ENCODE results near the gene EML5. TPM values are rescaled to one million over a fixed set of nuclear protein-coding genes. Genes with fewer than 3 reads are reported as not detected.

The EML5 gene
- total RNA-seq, 1 donor from 2014 or later = 1.0 TPM

GRCh38 chr14:88562532-88562830 lies 230.3 kb downstream of the EML5 start:
- Histone ChIP-seq H3K36me3 (ENCODE audit: control insufficient read depth in 3 of 3, insufficient read depth in 3 of 3, low read length in 3 of 3) (peaks cover 0 to 3% (median 0%) of the 10 kb centered on the region in 3 donors), H3K9me3 (ENCODE audit: control insufficient read depth in 3 of 3, low read length in 3 of 3) (no peaks in the 10 kb centered on the region), H3K4me1 (ENCODE audit: control insufficient read depth in 3 of 3, insufficient read depth in 3 of 3, low read length in 3 of 3) (peaks cover 9 to 14% (median 11%) of the 10 kb centered on the region in 3 donors), H3K9ac (ENCODE audit: low read depth in 1 of 3, low read length in 3 of 3) (peak overlapping the region; percentile 85 to 93 (median 87)), H3K27ac (ENCODE audit: low read depth, low read length) (peak overlapping the region; percentile 85), H3K27me3 (ENCODE audit: control insufficient read depth in 3 of 3, insufficient read depth in 3 of 3, low read length in 3 of 3) (no peaks in the 10 kb centered on the region), H3K4me3 (ENCODE audit: low read length in 3 of 3) (peak overlapping the region; percentile 70 to 98 (median 90))

Small RNA genes lying within 50 kb of the gene (small RNA-seq; reads per million reads assigned to genes)
- gene RF00019 (not detected), gene RNU4-92P (not detected)

Other genes with a start within 250 kb of the EML5 start
- 16.2 TPM for gene PTPN21, start 237.9 kb downstream of the EML5 start, total RNA-seq
- 28.7 TPM for gene ZC3H14, start 229.9 kb downstream of the EML5 start, total RNA-seq
- gene TTC8, start 31.7 kb upstream of the EML5 start, total RNA-seq = 12.0 TPM